IMR-90 (cell line): Measurements from ENCODE around the gene WDR89. TPM values are rescaled to one million over a fixed set of nuclear protein-coding genes. Genes with fewer than 3 reads are reported as not detected.

Experiments
- ATAC-seq: fragments of 200-7000 bp; cut with Tn5 transposase; 2 replicates; pipeline ENCODE4 v1.9.1; 2020; ENCODE audit warnings: low read depth, mild to moderate bottlenecking, moderate library complexity
- BruUV-seq: library from RNA; stranded (reverse); fragments of 400-500 nt; replicated peaks from 2 replicates; lab custom pipeline; 2021; lab: Mats Ljungman, UMichigan
- CTCF ChIA-PET: fragments of 300-600 bp; formaldehyde crosslinking; extraction: SDS; loops from one replicate; lab custom pipeline; 2021; ENCODE audit warnings: antibody characterized with exemption; lab: Yijun Ruan, JAX
- POLR2A ChIA-PET: fragments of 300-600 bp; sonication (Branson Sonifier 250); formaldehyde crosslinking; loops from one replicate; lab custom pipeline; 2022; ENCODE audit warnings: antibody characterized with exemption; ENCODE audit not compliant: unreplicated experiment; lab: Charles Lee
- DNase-seq: peaks from one replicate; pipeline ENCODE4 v3.0.0; 2013
- H2AFZ ChIP-seq: replicated peaks from 2 replicates; pipeline ENCODE3; 2013; ENCODE audit warnings: low read length, mild to moderate bottlenecking; ENCODE audit not compliant: poor library complexity
- H2AK5ac ChIP-seq: 2 replicates; pipeline ENCODE4 v1.6.1; 2013; ENCODE audit warnings: low read depth, low read length, inconsistent platforms
- H2AK9ac ChIP-seq: replicated peaks from 2 replicates; pipeline ENCODE3; 2013; ENCODE audit warnings: mild to moderate bottlenecking, low read depth, low read length, moderate library complexity; ENCODE audit not compliant: poor library complexity
- H2BK120ac ChIP-seq: 2 replicates; pipeline ENCODE4 v1.6.1; 2013; ENCODE audit warnings: low read depth, low read length, inconsistent platforms
- H2BK15ac ChIP-seq: 3 replicates; pipeline ENCODE4 v1.6.1; 2013; ENCODE audit warnings: low read depth, low read length, inconsistent platforms
- H2BK20ac ChIP-seq: 2 replicates; pipeline ENCODE4 v1.6.1; 2013; ENCODE audit warnings: low read depth, mild to moderate bottlenecking, inconsistent platforms, low read length, moderate library complexity
- H2BK5ac ChIP-seq: 2 replicates; pipeline ENCODE4 v1.6.1; 2013; ENCODE audit warnings: mild to moderate bottlenecking, low read depth, low read length, inconsistent platforms; ENCODE audit not compliant: poor library complexity, severe bottlenecking
- H3K14ac ChIP-seq: replicated peaks from 2 replicates; pipeline ENCODE4 v1.6.1; 2013; ENCODE audit warnings: low read depth, low read length, inconsistent platforms
- H3K18ac ChIP-seq: 2 replicates; pipeline ENCODE4 v1.6.1; 2013; ENCODE audit warnings: low read depth, low read length, control low read depth
- H3K23ac ChIP-seq: 2 replicates; pipeline ENCODE4 v1.6.1; 2013; ENCODE audit warnings: low read depth, low read length, inconsistent platforms
- H3K27ac ChIP-seq: 2 replicates; pipeline ENCODE4 v1.5.1; 2013; ENCODE audit warnings: mild to moderate bottlenecking, control low read depth, low read length; ENCODE audit not compliant: insufficient read depth
- H3K27me3 ChIP-seq: 2 replicates; pipeline ENCODE4 v1.6.1; 2013; ENCODE audit warnings: low read length; ENCODE audit not compliant: control insufficient read depth, insufficient read depth
- H3K36me3 ChIP-seq: 2 replicates; pipeline ENCODE4 v1.6.1; 2013; ENCODE audit warnings: low read length, mixed read lengths; ENCODE audit not compliant: control insufficient read depth, insufficient read depth
- H3K4ac ChIP-seq: 2 replicates; pipeline ENCODE4 v1.6.1; 2013; ENCODE audit warnings: low read depth, low read length, inconsistent platforms
- H3K4me1 ChIP-seq: 2 replicates; pipeline ENCODE4 v1.6.1; 2013; ENCODE audit warnings: low read length, mixed read lengths; ENCODE audit not compliant: control insufficient read depth, insufficient read depth
- H3K4me2 ChIP-seq: 2 replicates; pipeline ENCODE4 v1.6.1; 2013; ENCODE audit warnings: low read depth, mild to moderate bottlenecking, control low read depth, low read length, moderate library complexity
- H3K4me3 ChIP-seq: 2 replicates; pipeline ENCODE4 v1.5.1; 2013; ENCODE audit warnings: low read depth, mild to moderate bottlenecking, control low read depth, low read length, moderate library complexity; ENCODE audit not compliant: insufficient read depth
- H3K56ac ChIP-seq: 2 replicates; pipeline ENCODE4 v1.6.1; 2013; ENCODE audit warnings: low read length, inconsistent platforms; ENCODE audit not compliant: insufficient read depth; ENCODE audit errors: extremely low read depth
- H3K79me1 ChIP-seq, 2 experiments: 2 replicates each; pipeline ENCODE4 v1.6.1; 2013; ENCODE audit warnings: low read length in 2 of 2, inconsistent platforms in 1 of 2, low read depth in 1 of 2
- H3K9ac ChIP-seq: 2 replicates; pipeline ENCODE4 v1.6.1; 2013; ENCODE audit warnings: low read depth, low read length, control low read depth
- H3K9me1 ChIP-seq: 2 replicates; pipeline ENCODE4 v1.6.1; 2013; ENCODE audit warnings: low read length, inconsistent platforms; ENCODE audit not compliant: insufficient read depth
- H3K9me3 ChIP-seq: 2 replicates; pipeline ENCODE4 v1.6.1; 2013; ENCODE audit warnings: low read length; ENCODE audit not compliant: control insufficient read depth, insufficient read depth
- H4K20me1 ChIP-seq: 2 replicates; pipeline ENCODE4 v1.6.1; 2013; ENCODE audit warnings: low read length, inconsistent platforms; ENCODE audit not compliant: insufficient read depth
- H4K5ac ChIP-seq: 2 replicates; pipeline ENCODE4 v1.6.1; 2013; ENCODE audit warnings: mild to moderate bottlenecking, low read depth, low read length, control low read depth
- H4K8ac ChIP-seq, 2 experiments: 2 replicates each; pipeline ENCODE4 v1.6.1; 2013; ENCODE audit warnings: low read depth in 2 of 2, low read length in 2 of 2, control low read depth in 1 of 2, inconsistent platforms in 1 of 2
- H4K91ac ChIP-seq: 2 replicates; pipeline ENCODE4 v1.6.1; 2013; ENCODE audit warnings: low read depth, low read length, inconsistent platforms; ENCODE audit not compliant: insufficient read depth
- BHLHE40 ChIP-seq: fragments of 150-350 bp; IDR thresholded peaks from 2 replicates; pipeline ENCODE4 v1.6.1; 2016; ENCODE audit warnings: mild to moderate bottlenecking, low read depth, low read length
- CEBPB ChIP-seq: IDR thresholded peaks from 2 replicates; pipeline ENCODE4 v1.6.1; 2012; ENCODE audit warnings: low read depth, low read length, improper control_type of control experiment
- CHD1 ChIP-seq: IDR thresholded peaks from 2 replicates; pipeline ENCODE4 v1.6.1; 2012; ENCODE audit warnings: low read depth, low read length, improper control_type of control experiment
- FOS ChIP-seq: fragments of 150-350 bp; IDR thresholded peaks from 2 replicates; pipeline ENCODE4 v1.6.1; 2016; ENCODE audit warnings: low read depth, low read length
- MAZ ChIP-seq: IDR thresholded peaks from 2 replicates; pipeline ENCODE4 v1.6.1; 2012; ENCODE audit warnings: low read depth, mild to moderate bottlenecking, low read length, improper control_type of control experiment, moderate library complexity, borderline replicate concordance
- MXI1 ChIP-seq: IDR thresholded peaks from 2 replicates; pipeline ENCODE4 v1.6.1; 2012; ENCODE audit warnings: low read depth, mild to moderate bottlenecking, low read length, moderate library complexity, borderline replicate concordance
- NFE2L2 ChIP-seq: fragments of 150-350 bp; IDR thresholded peaks from 2 replicates; pipeline ENCODE4 v1.6.1; 2016; ENCODE audit warnings: low read depth, mild to moderate bottlenecking, low read length
- POLR2A ChIP-seq: IDR thresholded peaks from 2 replicates; pipeline ENCODE4 v1.6.1; 2012; ENCODE audit warnings: mild to moderate bottlenecking, low read depth, low read length
- RAD21 ChIP-seq: IDR thresholded peaks from 2 replicates; pipeline ENCODE4 v1.6.1; 2012; ENCODE audit warnings: low read length, improper control_type of control experiment
- RCOR1 ChIP-seq: IDR thresholded peaks from 2 replicates; pipeline ENCODE4 v1.6.1; 2012; ENCODE audit warnings: mild to moderate bottlenecking, low read length, improper control_type of control experiment; ENCODE audit not compliant: insufficient replicate concordance
- RFX5 ChIP-seq: IDR thresholded peaks from 2 replicates; pipeline ENCODE4 v1.8.0; 2012; ENCODE audit warnings: low read depth, mild to moderate bottlenecking, low read length, moderate library complexity
- SMC3 ChIP-seq: fragments of 150-350 bp; IDR thresholded peaks from 2 replicates; pipeline ENCODE4 v1.6.1; 2016; ENCODE audit warnings: low read depth, mild to moderate bottlenecking, antibody characterized with exemption, low read length, moderate library complexity
- USF2 ChIP-seq: fragments of 150-350 bp; IDR thresholded peaks from 2 replicates; pipeline ENCODE4 v1.6.1; 2017; ENCODE audit warnings: mild to moderate bottlenecking, antibody characterized with exemption, low read length, low read depth
- WGBS, 2 experiments: methylation state at CpG; one replicate each; pipeline versions ENCODE4 v1.1.5 to v1.1.7; 2013; ENCODE audit warnings: missing lambda C conversion rate in 2 of 2; ENCODE audit not compliant: insufficient read length in 1 of 2; ENCODE audit errors: extremely low coverage in 2 of 2; 5-methylcytosine and 5-hydroxymethylcytosine counted together
- dilution Hi-C: fragments of 300-500 bp; cut with HindIII; formaldehyde crosslinking; loops from one replicate; pipeline ENCODE4 v1.14.3; 2018; ENCODE audit warnings: low sequenced_read_pairs; ENCODE audit not compliant: unreplicated experiment
- in situ Hi-C: fragments of 300-500 bp; cut with MboI; formaldehyde crosslinking; loops from 3 replicates; pipeline ENCODE4 v1.14.3; 2019; ENCODE audit warnings: low sequenced_read_pairs, inconsistent platforms, mixed read lengths
- intact Hi-C: fragments of 100-400 bp; cut with micrococcal nuclease; formaldehyde crosslinking; loops from 2 replicates; pipeline ENCODE4 v1.10.0; 2022
- polyA plus RNA-seq, 3 experiments: library from polyadenylated mRNA; depleted of rRNA; stranded (reverse); fragments of >200 nt; gene quantifications; 2 replicates each; pipeline ENCODE4 v1.2.3, GENCODE V29; 2012; ENCODE audit warnings: low replicate concordance in 1 of 3
- total RNA-seq: library from RNA; depleted of rRNA; stranded (reverse); fragments of >200 nt; gene quantifications from 2 replicates; pipeline ENCODE4 v1.2.3, GENCODE V29; 2012
- TF ChIP-seq, protein P1 (sequence below): fragments of 150-350 bp; IDR thresholded peaks from 2 replicates; pipeline ENCODE4 v1.6.1; 2016; ENCODE audit warnings: low read depth, mild to moderate bottlenecking, low read length, moderate library complexity, borderline replicate concordance

WDR89 gene
- total and polyA plus RNA-seq, 2 of the 4 experiments (the other 2 are of a cell fraction), result 4.3 to 10.2 TPM

DNA sequence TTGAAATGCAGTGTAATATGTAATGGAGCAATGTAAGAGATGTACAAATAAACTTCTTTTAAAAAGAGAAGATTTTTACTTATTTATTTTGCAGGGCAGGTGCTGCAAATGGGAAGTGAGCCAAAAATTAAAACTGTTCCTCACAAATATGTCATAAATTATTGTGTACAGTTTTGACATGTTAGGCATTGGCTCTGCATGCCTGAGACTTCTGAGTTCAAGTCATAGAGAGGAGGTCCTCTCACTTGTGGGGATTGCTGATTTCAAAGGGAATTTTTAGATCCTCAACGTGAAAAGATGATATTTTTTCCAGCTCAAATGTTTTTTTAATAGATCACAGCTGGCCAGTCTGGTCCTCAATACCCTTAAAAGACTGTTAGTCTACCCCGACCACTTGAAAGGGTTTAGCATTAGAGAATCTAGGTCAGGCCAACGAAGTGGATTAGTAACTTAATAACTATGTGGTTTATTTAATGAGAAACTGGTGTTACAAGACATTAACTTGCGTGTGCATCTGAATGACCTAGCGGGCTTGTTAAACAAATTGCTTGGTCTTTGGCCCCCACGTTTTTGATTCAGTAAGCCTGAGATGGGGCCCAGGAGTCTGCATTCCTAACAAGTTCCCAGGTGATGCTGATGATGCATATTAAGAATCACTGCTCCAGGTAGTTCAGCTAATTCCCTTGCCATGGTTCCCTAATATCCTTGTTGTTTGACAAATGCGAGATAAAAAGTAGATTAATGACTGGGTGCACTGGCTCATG is 30.9 kb upstream of the WDR89 start (continued):
- TF ChIP-seq MXI1, result no peak

GRCh38 chr14:63671987-63672386 is 30.3 kb upstream of the WDR89 start:
- dilution Hi-C loops, result no loop called here
- no peak for TF ChIP-seq CEBPB
- no peak for TF ChIP-seq RFX5
- no peak for TF ChIP-seq FOS
- TF ChIP-seq, protein P1, sequence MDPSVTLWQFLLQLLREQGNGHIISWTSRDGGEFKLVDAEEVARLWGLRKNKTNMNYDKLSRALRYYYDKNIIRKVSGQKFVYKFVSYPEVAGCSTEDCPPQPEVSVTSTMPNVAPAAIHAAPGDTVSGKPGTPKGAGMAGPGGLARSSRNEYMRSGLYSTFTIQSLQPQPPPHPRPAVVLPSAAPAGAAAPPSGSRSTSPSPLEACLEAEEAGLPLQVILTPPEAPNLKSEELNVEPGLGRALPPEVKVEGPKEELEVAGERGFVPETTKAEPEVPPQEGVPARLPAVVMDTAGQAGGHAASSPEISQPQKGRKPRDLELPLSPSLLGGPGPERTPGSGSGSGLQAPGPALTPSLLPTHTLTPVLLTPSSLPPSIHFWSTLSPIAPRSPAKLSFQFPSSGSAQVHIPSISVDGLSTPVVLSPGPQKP, result no peak
- TF ChIP-seq RAD21, result no peak
- no peak for TF ChIP-seq CHD1
- no peak for TF ChIP-seq SMC3
- TF ChIP-seq NFE2L2, result no peak
- no peak for TF ChIP-seq MXI1
- TF ChIP-seq POLR2A, result no peak
- no peak for TF ChIP-seq BHLHE40
- TF ChIP-seq RCOR1, result no peak
- TF ChIP-seq MAZ, result no peak
- TF ChIP-seq USF2, result no peak

More at GRCh38 chr14:63671987-63672386, 30.3 kb upstream of the WDR89 start:
- H3K36me3 ChIP-seq, result no peaks in the 10 kb centered on the region
- ChIA-PET CTCF (interaction anchor here (1.2 kb wide), 1 partner anchor 30 kb away, joined by 3 read pairs; no protein-coding TSS in a partner anchor), POLR2A (no interaction called here)
- intact Hi-C loops, result no loop called here
- H2AFZ ChIP-seq, result no peak overlapping the region
- H3K4ac ChIP-seq, result no peak overlapping the region
- H4K5ac ChIP-seq, result no peak overlapping the region
- no peak overlapping the region for H2BK15ac ChIP-seq
- no peaks in the 10 kb centered on the region for H4K20me1 ChIP-seq
- H3K4me1 ChIP-seq, result no peaks in the 10 kb centered on the region
- no peak overlapping the region for H2BK120ac ChIP-seq
- no peak overlapping the region for H3K9ac ChIP-seq
- no peak for DNase-seq
- H2AK9ac ChIP-seq, result no peak overlapping the region
- no peak overlapping the region for H3K27ac ChIP-seq
- no peaks in the 10 kb centered on the region for H3K9me3 ChIP-seq
- no TSS peak for BruUV-seq
- no peak overlapping the region for H3K4me2 ChIP-seq
- WGBS, 2 experiments, result no CpG with 5 or more reads among the region's 3 CpGs
- in situ Hi-C loops, result no loop called here
- H4K91ac ChIP-seq, result no peak overlapping the region
- peaks cover 6% of the 10 kb centered on the region for H3K9me1 ChIP-seq
- H4K8ac ChIP-seq, result no peak overlapping the region
- no peak overlapping the region for H2BK20ac ChIP-seq
- H2BK5ac ChIP-seq, result no peak overlapping the region
- H3K4me3 ChIP-seq, result no peak overlapping the region
- H3K23ac ChIP-seq, result no peak overlapping the region
- H3K27me3 ChIP-seq, result no peaks in the 10 kb centered on the region
- H3K14ac ChIP-seq, result no peak overlapping the region
- no peak overlapping the region for H3K56ac ChIP-seq
- H3K18ac ChIP-seq, result no peak overlapping the region
- H3K79me1 ChIP-seq, result no peaks in the 10 kb centered on the region
- H2AK5ac ChIP-seq, result no peak overlapping the region
- no peak for ATAC-seq
